ENCODE data around the gene CCDC141. TPM values are rescaled to one million over a fixed set of nuclear protein-coding genes. Genes with fewer than 3 reads are reported as not detected.

The CCDC141 gene
- total and polyA plus RNA-seq, 2 experiments from 2014 or later = 11.7 to 13.4 TPM

DNA sequence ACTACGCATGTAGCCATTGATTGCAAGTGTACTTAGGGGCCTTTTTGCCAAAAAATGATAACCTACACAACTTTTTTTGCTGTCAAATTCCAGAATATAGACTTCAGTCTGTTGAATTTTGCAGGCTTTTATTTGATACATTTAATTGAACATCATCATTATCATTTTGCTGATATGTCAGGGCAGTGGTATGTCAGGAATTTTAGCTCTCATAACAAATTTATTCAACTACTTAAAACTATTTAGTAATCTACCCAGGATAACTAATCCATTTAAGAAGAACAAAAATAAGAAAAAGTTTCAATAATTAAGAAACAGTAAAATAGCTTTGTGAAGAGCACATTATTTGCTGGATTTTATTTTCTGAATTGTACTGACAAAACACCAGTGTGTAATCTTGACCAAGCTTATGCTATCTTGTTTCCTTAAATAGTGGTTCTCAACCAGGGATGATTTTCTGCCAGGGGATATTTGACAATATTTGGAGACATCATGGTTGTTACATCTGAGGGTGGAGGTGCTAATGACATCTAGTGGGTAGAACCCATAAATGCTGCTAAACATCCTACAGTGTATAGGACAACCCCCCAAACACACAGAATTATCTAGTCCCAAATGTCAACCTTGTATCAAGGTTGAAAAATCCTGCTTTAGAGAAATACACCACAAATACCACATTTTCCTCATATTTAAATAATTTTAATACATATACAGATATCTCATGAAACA lies 230.6 kb downstream of the CCDC141 start:
- no peak overlapping the region for H2AFZ ChIP-seq
- Mint-ChIP-seq H3K4me1 (peaks cover 2% of the 10 kb centered on the region; the same call in 1 of the 3 replicates), H3K36me3 (ENCODE audit: low read depth) (no peaks in the 10 kb centered on the region), H3K4me3 (no peak overlapping the region), H3K27me3 (ENCODE audit: insufficient read depth, low read depth, poor library complexity) (no peaks in the 10 kb centered on the region), H3K9me3 (no peaks in the 10 kb centered on the region), H3K27ac (no peak overlapping the region)
- ATAC-seq = no peak
- H3F3A ChIP-seq (replicated peaks; ENCODE audit: low read depth) = no peaks in the 10 kb centered on the region
- no peak for DNase-seq (ENCODE audit: low spot score)
- H3K9me2 ChIP-seq (ENCODE audit: insufficient read depth) = no peaks in the 10 kb centered on the region
- no peaks in the 10 kb centered on the region for H4K20me1 ChIP-seq (replicated peaks; ENCODE audit: insufficient read depth)
- H3K36me3 ChIP-seq (ENCODE audit: insufficient read depth) = no peaks in the 10 kb centered on the region
- H3K79me2 ChIP-seq (replicated peaks; ENCODE audit: insufficient read depth) = no peaks in the 10 kb centered on the region
- H3K4me1 ChIP-seq (ENCODE audit: insufficient read depth) = no peaks in the 10 kb centered on the region
- no peak overlapping the region for H3K4me2 ChIP-seq
- no peaks in the 10 kb centered on the region for H3K27me3 ChIP-seq (ENCODE audit: insufficient read depth)
- TF ChIP-seq CREB1 (CRISPR knock-in tag; IDR thresholded peaks at IDR 0.05; ENCODE audit: low read depth) = no peak
- TF ChIP-seq EZH2phosphoT487 (IDR thresholded peaks at IDR 0.05; ENCODE audit: unreplicated experiment) = no peak
- 0 out of 4 replicates have a peak, but pooled peaks of 1 of the 2 experiments have one; percentile 6 for TF ChIP-seq CTCF (conservative IDR thresholded peaks at IDR 0.05; ENCODE audit: low read depth in 2 of 2)
- no peak overlapping the region for H3K27ac ChIP-seq (ENCODE audit: low read depth)
- H3K4me3 ChIP-seq = no peak overlapping the region

DNA sequence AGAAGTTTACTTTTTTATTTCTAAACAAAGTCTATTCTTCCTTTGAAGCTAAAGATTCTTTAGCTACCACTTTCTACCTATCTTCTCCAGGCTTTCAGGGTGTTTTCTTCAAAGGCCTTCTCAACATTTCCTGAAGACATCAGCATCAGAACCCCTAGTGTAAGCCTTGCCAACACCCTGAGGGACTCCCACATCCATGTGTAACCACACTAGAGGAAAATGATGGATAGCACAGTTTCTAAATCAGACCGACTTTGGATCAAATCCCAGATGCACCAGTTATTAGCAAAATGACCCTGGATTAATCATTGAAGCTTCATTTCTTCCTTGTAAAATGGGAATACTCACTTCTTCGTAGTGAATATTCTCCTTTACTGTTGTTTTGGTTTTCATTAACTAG lies 238.0 kb downstream of the CCDC141 start:
- Histone ChIP-seq H2AFZ (no peak overlapping the region), H3K36me3 (ENCODE audit: insufficient read depth) (no peaks in the 10 kb centered on the region), H4K20me1 (replicated peaks; ENCODE audit: insufficient read depth) (no peaks in the 10 kb centered on the region), H3K79me2 (replicated peaks; ENCODE audit: insufficient read depth) (no peaks in the 10 kb centered on the region), H3K4me1 (ENCODE audit: insufficient read depth) (no peaks in the 10 kb centered on the region), H3K27ac (ENCODE audit: low read depth) (no peak overlapping the region), H3K4me3 (no peak overlapping the region), H3K27me3 (ENCODE audit: insufficient read depth) (no peaks in the 10 kb centered on the region), H3F3A (replicated peaks; ENCODE audit: low read depth) (no peaks in the 10 kb centered on the region), H3K4me2 (no peak overlapping the region), H3K9me2 (ENCODE audit: insufficient read depth) (no peaks in the 10 kb centered on the region)
- DNase-seq (ENCODE audit: low spot score) (no peak), ATAC-seq (no peak)
- no peaks in the 10 kb centered on the region for H3K9me3 Mint-ChIP-seq
- H3K27me3 Mint-ChIP-seq (ENCODE audit: insufficient read depth, low read depth, poor library complexity) = no peaks in the 10 kb centered on the region
- H3K4me3 Mint-ChIP-seq = no peak overlapping the region
- no peak overlapping the region for H3K27ac Mint-ChIP-seq
- H3K36me3 Mint-ChIP-seq (ENCODE audit: low read depth) = no peaks in the 10 kb centered on the region
- no peaks in the 10 kb centered on the region for H3K4me1 Mint-ChIP-seq
- TF ChIP-seq ZNF114 (CRISPR knock-in tag; IDR thresholded peaks at IDR 0.05) (no peak), ZNF331 (CRISPR knock-in tag; IDR thresholded peaks at IDR 0.05; ENCODE audit: low read depth) (no peak), CTCF (conservative IDR thresholded peaks at IDR 0.05; ENCODE audit: low read depth in 2 of 2) (no peak), ETS1 (IDR thresholded peaks at IDR 0.05) (no peak), CREB1 (CRISPR knock-in tag; IDR thresholded peaks at IDR 0.05; ENCODE audit: low read depth) (no peak), JUNB (IDR thresholded peaks at IDR 0.05; ENCODE audit: unreplicated experiment) (no peak), STAT1 (IDR thresholded peaks at IDR 0.05; ENCODE audit: unreplicated experiment) (no peak), EZH2phosphoT487 (IDR thresholded peaks at IDR 0.05; ENCODE audit: unreplicated experiment) (no peak)
- TF ChIP-seq, protein P1, sequence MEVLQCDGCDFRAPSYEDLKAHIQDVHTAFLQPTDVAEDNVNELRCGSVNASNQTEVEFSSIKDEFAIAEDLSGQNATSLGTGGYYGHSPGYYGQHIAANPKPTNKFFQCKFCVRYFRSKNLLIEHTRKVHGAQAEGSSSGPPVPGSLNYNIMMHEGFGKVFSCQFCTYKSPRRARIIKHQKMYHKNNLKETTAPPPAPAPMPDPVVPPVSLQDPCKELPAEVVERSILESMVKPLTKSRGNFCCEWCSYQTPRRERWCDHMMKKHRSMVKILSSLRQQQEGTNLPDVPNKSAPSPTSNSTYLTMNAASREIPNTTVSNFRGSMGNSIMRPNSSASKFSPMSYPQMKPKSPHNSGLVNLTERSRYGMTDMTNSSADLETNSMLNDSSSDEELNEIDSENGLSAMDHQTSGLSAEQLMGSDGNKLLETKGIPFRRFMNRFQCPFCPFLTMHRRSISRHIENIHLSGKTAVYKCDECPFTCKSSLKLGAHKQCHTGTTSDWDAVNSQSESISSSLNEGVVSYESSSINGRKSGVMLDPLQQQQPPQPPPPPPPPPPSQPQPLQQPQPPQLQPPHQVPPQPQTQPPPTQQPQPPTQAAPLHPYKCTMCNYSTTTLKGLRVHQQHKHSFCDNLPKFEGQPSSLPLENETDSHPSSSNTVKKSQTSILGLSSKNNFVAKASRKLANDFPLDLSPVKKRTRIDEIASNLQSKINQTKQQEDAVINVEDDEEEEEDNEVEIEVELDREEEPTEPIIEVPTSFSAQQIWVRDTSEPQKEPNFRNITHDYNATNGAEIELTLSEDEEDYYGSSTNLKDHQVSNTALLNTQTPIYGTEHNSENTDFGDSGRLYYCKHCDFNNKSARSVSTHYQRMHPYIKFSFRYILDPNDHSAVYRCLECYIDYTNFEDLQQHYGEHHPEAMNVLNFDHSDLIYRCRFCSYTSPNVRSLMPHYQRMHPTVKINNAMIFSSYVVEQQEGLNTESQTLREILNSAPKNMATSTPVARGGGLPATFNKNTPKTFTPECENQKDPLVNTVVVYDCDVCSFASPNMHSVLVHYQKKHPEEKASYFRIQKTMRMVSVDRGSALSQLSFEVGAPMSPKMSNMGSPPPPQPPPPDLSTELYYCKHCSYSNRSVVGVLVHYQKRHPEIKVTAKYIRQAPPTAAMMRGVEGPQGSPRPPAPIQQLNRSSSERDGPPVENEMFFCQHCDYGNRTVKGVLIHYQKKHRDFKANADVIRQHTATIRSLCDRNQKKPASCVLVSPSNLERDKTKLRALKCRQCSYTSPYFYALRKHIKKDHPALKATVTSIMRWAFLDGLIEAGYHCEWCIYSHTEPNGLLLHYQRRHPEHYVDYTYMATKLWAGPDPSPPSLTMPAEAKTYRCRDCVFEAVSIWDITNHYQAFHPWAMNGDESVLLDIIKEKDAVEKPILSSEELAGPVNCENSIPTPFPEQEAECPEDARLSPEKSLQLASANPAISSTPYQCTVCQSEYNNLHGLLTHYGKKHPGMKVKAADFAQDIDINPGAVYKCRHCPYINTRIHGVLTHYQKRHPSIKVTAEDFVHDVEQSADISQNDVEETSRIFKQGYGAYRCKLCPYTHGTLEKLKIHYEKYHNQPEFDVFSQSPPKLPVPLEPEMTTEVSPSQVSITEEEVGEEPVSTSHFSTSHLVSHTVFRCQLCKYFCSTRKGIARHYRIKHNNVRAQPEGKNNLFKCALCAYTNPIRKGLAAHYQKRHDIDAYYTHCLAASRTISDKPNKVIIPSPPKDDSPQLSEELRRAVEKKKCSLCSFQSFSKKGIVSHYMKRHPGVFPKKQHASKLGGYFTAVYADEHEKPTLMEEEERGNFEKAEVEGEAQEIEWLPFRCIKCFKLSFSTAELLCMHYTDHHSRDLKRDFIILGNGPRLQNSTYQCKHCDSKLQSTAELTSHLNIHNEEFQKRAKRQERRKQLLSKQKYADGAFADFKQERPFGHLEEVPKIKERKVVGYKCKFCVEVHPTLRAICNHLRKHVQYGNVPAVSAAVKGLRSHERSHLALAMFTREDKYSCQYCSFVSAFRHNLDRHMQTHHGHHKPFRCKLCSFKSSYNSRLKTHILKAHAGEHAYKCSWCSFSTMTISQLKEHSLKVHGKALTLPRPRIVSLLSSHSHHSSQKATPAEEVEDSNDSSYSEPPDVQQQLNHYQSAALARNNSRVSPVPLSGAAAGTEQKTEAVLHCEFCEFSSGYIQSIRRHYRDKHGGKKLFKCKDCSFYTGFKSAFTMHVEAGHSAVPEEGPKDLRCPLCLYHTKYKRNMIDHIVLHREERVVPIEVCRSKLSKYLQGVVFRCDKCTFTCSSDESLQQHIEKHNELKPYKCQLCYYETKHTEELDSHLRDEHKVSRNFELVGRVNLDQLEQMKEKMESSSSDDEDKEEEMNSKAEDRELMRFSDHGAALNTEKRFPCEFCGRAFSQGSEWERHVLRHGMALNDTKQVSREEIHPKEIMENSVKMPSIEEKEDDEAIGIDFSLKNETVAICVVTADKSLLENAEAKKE (CRISPR knock-in tag; IDR thresholded peaks at IDR 0.05) = no peak

All from GM23338 (cell line).